ENCODE measurements around the gene INTS1. TPM values are rescaled to one million over a fixed set of nuclear protein-coding genes. Genes with fewer than 3 reads are reported as not detected.

INTS1 gene
- total and polyA plus RNA-seq, 10 of the 15 experiments (the other 5 are each of a cell fraction or from before 2014, with no cell fraction given) = 0.52 to 89.0 (median 15.1) TPM

DNA sequence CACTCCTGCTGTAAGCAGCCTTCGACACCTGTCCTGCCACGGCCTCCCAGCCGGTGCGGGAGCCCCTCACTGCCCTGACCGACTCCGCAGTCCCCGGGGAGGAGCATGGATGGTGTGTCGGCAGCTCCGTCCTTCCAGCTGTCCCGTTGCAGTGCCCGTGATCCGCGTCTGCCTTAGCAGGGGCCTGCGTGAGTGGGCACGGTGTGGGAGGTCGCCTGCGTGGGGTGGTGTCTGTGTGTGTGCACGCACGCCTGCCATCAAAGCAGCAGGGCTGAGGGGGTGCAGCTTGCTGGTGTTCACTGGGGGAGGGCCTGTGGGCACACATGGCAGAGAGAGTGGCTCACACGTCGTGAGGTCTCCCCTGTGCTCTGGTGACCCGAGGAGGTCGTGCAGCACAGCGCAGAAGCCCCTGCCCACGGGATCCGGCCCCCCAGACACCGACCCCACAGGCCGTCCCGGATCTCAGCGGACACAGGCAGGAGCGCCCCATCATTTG lies 36.6 kb upstream of the INTS1 start:
- DNase-seq (ENCODE audit: low read depth, low spot score) = no peak
- ATAC-seq = no peak
- no peaks in the 10 kb centered on the region for H4K20me1 ChIP-seq (ENCODE audit: control insufficient read depth, insufficient read depth)
- no peaks in the 10 kb centered on the region for H3K4me1 ChIP-seq (ENCODE audit: control insufficient read depth, insufficient read depth, low read length)
- intact Hi-C loops (cut with micrococcal nuclease; ENCODE audit: unreplicated experiment) (no loop called here), in situ Hi-C loops (cut with MboI) (no loop called here)
- no peak overlapping the region for H3K9ac ChIP-seq (ENCODE audit: control insufficient read depth, insufficient read depth, low read length)
- CTCF ChIA-PET = no interaction called here
- RAD21 ChIA-PET (ENCODE audit: unreplicated experiment) = no interaction called here
- no TSS peak for BruUV-seq (replicated peaks)
- H3K9me3 ChIP-seq (replicated peaks; ENCODE audit: control insufficient read depth, insufficient read depth, low read length) = no peaks in the 10 kb centered on the region
- H3K36me3 ChIP-seq (ENCODE audit: control insufficient read depth in 2 of 2, insufficient read depth in 2 of 2, low read length in 1 of 2) = peaks cover 3 to 23% of the 10 kb centered on the region in 2 experiments; a peak in 3 of 4 replicates
- WGBS (ENCODE audit: insufficient coverage, insufficient replicate concordance, low lambda C conversion rate, missing lambda C conversion rate) = 93% methylated on average over 30 of the region's 31 CpGs
- peaks cover 6% of the 10 kb centered on the region for H3K79me2 ChIP-seq (ENCODE audit: control insufficient read depth, insufficient read depth, low read length)
- no peak overlapping the region for H2AFZ ChIP-seq (ENCODE audit: control insufficient read depth, low read depth, low read length)
- FAIRE-seq = no peak
- H3K27ac ChIP-seq (ENCODE audit: control insufficient read depth, insufficient read depth) = no peak overlapping the region
- TF ChIP-seq POU2F2 (IDR thresholded peaks at IDR 0.05; ENCODE audit: borderline replicate concordance, low read depth, low read length) (no peak), POLR2A (IDR thresholded peaks at IDR 0.05; ENCODE audit: low read depth, low read length) (peak; percentile 72), NR2F1 (conservative IDR thresholded peaks at IDR 0.05) (no peak), NR2C1 (IDR thresholded peaks at IDR 0.05) (no peak), PAX8 (IDR thresholded peaks at IDR 0.05) (no peak), CHD1 (IDR thresholded peaks at IDR 0.05; ENCODE audit: low read depth, low read length) (no peak)
- SMC1A ChIA-PET (ENCODE audit: uncharacterized antibody, unreplicated experiment) = no interaction called here
- no peaks in the 10 kb centered on the region for H3K27me3 ChIP-seq (replicated peaks in 1 of 2; ENCODE audit: control insufficient read depth in 2 of 2, insufficient read depth in 2 of 2, low read length in 1 of 2)
- POLR2A ChIA-PET = interaction anchor here (0.6 kb wide), 1 partner anchor 468 kb away, joined by 7 read pairs; no protein-coding TSS in a partner anchor
- H3K4me2 ChIP-seq (ENCODE audit: control insufficient read depth, insufficient read depth) = no peak overlapping the region
- H3K4me3 ChIP-seq = no peak overlapping the region

DNA sequence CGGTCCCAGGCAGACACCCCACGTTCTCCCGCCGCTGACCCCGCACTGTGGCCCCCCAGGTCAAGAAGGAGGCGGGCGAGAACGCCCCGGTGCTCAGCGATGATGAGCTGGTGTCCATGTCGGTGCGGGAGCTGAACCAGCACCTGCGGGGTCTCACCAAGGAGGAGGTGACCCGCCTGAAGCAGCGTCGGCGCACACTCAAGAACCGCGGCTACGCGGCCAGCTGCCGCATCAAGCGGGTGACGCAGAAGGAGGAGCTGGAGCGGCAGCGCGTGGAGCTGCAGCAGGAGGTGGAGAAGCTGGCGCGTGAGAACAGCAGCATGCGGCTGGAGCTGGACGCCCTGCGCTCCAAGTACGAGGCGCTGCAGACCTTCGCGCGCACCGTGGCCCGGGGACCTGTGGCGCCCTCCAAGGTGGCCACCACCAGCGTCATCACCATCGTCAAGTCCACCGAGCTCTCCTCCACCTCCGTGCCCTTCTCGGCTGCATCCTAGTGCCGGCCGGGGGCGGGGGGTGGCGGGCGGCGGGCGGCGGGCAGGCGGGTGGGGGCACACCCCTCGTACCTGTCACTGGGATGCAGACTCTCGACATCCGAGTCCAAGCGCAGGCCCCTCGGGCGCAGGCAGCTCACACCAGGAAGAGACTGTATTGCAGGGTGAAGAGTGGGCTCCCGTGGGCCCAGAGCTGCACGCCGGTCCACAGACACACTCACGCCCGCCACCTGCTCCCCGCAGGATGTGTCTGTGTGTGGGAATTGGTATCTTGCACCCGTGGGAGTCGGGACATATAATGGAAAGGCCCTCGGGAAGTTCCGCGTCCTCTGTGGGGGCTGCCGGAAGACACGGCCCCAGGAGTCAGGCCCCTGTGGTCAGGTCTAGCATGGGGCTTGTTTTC lies 35.9 kb upstream of the INTS1 start:
- no peak for FAIRE-seq

More for the DNA sequence above, 35.9 kb upstream of the INTS1 start:
- Histone ChIP-seq H3K9me3 (replicated peaks; ENCODE audit: control insufficient read depth, insufficient read depth, low read length) (no peaks in the 10 kb centered on the region), H3K4me3 (no peak overlapping the region), H2AFZ (ENCODE audit: control insufficient read depth, low read depth, low read length) (no peak overlapping the region), H3K36me3 (ENCODE audit: control insufficient read depth in 2 of 2, insufficient read depth in 2 of 2, low read length in 1 of 2) (peaks cover 3 to 23% of the 10 kb centered on the region in 2 experiments; a peak in 3 of 4 replicates), H3K4me1 (ENCODE audit: control insufficient read depth, insufficient read depth, low read length) (no peaks in the 10 kb centered on the region), H3K27ac (ENCODE audit: control insufficient read depth, insufficient read depth) (no peak overlapping the region), H3K27me3 (replicated peaks in 1 of 2; ENCODE audit: control insufficient read depth in 2 of 2, insufficient read depth in 2 of 2, low read length in 1 of 2) (no peaks in the 10 kb centered on the region), H3K79me2 (ENCODE audit: control insufficient read depth, insufficient read depth, low read length) (peaks cover 6% of the 10 kb centered on the region), H4K20me1 (ENCODE audit: control insufficient read depth, insufficient read depth) (no peaks in the 10 kb centered on the region), H3K4me2 (ENCODE audit: control insufficient read depth, insufficient read depth) (no peak overlapping the region), H3K9ac (ENCODE audit: control insufficient read depth, insufficient read depth, low read length) (no peak overlapping the region)
- ATAC-seq (no peak), DNase-seq (ENCODE audit: low read depth, low spot score) (no peak)
- ChIA-PET POLR2A (no interaction called here), RAD21 (ENCODE audit: unreplicated experiment) (no interaction called here), CTCF (no interaction called here), SMC1A (ENCODE audit: uncharacterized antibody, unreplicated experiment) (no interaction called here)
- intact Hi-C loops (cut with micrococcal nuclease; ENCODE audit: unreplicated experiment) (no loop called here), in situ Hi-C loops (cut with MboI) (no loop called here)
- no TSS peak for BruUV-seq (replicated peaks)
- WGBS (ENCODE audit: insufficient coverage, insufficient replicate concordance, low lambda C conversion rate, missing lambda C conversion rate) = 92% methylated on average over 45 of the region's 73 CpGs
- TF ChIP-seq TBL1XR1 (IDR thresholded peaks at IDR 0.05; ENCODE audit: low read depth, low read length) (no peak), EGR1 (IDR thresholded peaks at IDR 0.05; ENCODE audit: borderline replicate concordance in 1 of 2, low read depth in 2 of 2, low read length in 2 of 2) (no peak), STAT1 (conservative IDR thresholded peaks at IDR 0.05) (no peak)

Measured in GM12878 (cell line).